Lower leg skin (tissue), 4 donors: Measurements from ENCODE around the gene SETD3. TPM values are rescaled to one million over a fixed set of nuclear protein-coding genes. Genes with fewer than 3 reads are reported as not detected.

Source experiments
- DNase-seq, 2 donors: peaks; one replicate each; pipeline ENCODE4 v3.0.0-alpha.2; 2019; ENCODE audit warnings: low spot score in 2 of 2
- H3K4me3 ChIP-seq: fragments of 200-600 bp; sonication (generic); 2 replicates; pipeline ENCODE4 v1.5.1; 2017; ENCODE audit warnings: mild to moderate bottlenecking, low read depth; ENCODE audit not compliant: poor library complexity, severe bottlenecking
- POLR2A ChIP-seq, 2 donors: fragments of 450-650 bp; IDR thresholded peaks; one replicate each; pipeline ENCODE4 v1.6.1; 2016 to 2017; ENCODE audit warnings: antibody characterized with exemption in 2 of 2, mild to moderate bottlenecking in 1 of 2, moderate library complexity in 1 of 2
- WGBS, 2 donors: methylation state at CpG; one replicate each; pipeline ENCODE4 v1.1.5; 2018; 5-methylcytosine and 5-hydroxymethylcytosine counted together
- intact Hi-C: fragments of 100-400 bp; cut with DNase I; formaldehyde crosslinking; loops from one replicate; pipeline ENCODE4 v1.15.0; 2023; ENCODE audit warnings: low total_unique reads
- total RNA-seq, 4 donors: library from RNA; depleted of rRNA; stranded (reverse); fragments of >200 nt; gene quantifications; one replicate each; pipeline ENCODE4 v1.1.0, GENCODE V29; 2016
- TF ChIP-seq, protein P1 (sequence below), 3 donors: fragments of 450-650 bp; IDR thresholded peaks; one replicate each; pipeline ENCODE4 v1.5.1; 2016; ENCODE audit warnings: antibody characterized with exemption in 3 of 3, mild to moderate bottlenecking in 3 of 3, moderate library complexity in 2 of 3

SETD3 gene
- total RNA-seq, 4 donors from 2014 or later, result 36.8 to 62.5 (median 47.6) TPM

DNA sequence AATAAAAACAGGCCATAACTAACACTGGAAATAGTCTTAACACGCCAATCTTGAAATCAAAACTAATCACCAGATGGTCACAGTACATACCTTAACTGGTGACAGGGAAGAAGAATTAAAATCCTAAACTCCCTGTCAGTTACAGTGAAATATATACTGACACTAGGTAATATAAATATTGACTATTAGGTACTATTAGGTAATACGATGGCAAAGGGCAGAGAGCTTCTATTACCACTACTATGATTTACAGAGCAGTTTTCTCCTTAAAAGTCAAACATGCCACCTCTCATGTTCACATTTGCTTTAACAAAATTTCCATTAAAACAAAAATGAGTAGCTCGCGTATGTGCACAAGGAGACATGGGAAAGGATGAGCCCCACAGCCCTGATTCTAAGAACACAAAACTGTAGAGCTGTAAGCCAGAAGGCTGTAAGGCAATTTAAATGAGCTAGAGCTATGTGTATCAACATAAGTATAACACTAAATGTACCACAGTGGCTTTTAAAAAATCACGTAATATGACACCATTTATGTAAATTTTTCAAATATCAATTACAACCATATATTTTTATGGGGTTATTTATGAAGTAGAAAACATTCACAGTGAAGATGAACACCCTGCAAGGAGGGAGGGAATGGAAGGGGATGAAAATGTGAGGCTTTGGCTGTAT is 19.1 kb downstream of the SETD3 start:
- no peak for DNase-seq
- intact Hi-C loops, result no loop called here
- 94 to 97% methylated on average over 5 of the region's 5 CpGs for WGBS, 2 donors
- no peak overlapping the region for H3K4me3 ChIP-seq
- TF ChIP-seq, protein P1, sequence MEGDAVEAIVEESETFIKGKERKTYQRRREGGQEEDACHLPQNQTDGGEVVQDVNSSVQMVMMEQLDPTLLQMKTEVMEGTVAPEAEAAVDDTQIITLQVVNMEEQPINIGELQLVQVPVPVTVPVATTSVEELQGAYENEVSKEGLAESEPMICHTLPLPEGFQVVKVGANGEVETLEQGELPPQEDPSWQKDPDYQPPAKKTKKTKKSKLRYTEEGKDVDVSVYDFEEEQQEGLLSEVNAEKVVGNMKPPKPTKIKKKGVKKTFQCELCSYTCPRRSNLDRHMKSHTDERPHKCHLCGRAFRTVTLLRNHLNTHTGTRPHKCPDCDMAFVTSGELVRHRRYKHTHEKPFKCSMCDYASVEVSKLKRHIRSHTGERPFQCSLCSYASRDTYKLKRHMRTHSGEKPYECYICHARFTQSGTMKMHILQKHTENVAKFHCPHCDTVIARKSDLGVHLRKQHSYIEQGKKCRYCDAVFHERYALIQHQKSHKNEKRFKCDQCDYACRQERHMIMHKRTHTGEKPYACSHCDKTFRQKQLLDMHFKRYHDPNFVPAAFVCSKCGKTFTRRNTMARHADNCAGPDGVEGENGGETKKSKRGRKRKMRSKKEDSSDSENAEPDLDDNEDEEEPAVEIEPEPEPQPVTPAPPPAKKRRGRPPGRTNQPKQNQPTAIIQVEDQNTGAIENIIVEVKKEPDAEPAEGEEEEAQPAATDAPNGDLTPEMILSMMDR (IDR thresholded peaks at IDR 0.05), result no peak

DNA sequence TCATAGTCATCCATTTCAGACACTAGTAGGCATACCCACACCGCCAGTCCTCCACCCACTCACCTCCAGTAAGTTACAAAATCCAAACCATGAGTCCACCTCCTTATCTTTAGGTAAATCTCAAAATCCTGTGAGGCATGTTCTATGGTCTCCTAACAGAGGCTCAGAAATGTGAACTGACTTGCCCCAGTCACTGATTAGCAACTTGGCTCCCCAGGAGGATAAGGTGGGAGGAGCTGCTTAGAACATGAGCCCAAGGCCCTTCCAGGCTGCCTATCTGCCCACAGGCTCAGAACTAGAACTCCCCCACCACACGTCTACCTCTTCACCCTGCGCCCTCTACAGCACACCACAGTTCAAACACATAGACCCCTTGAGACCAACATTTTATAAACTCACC is 19.9 kb downstream of the SETD3 start:
- intact Hi-C loops, result no loop called here
- TF ChIP-seq, protein P1 (IDR thresholded peaks at IDR 0.05), result no peak
- TF ChIP-seq POLR2A (IDR thresholded peaks at IDR 0.05), result no peak
- 63 to 86% methylated on average over 3 of the region's 3 CpGs for WGBS, 2 donors

DNA sequence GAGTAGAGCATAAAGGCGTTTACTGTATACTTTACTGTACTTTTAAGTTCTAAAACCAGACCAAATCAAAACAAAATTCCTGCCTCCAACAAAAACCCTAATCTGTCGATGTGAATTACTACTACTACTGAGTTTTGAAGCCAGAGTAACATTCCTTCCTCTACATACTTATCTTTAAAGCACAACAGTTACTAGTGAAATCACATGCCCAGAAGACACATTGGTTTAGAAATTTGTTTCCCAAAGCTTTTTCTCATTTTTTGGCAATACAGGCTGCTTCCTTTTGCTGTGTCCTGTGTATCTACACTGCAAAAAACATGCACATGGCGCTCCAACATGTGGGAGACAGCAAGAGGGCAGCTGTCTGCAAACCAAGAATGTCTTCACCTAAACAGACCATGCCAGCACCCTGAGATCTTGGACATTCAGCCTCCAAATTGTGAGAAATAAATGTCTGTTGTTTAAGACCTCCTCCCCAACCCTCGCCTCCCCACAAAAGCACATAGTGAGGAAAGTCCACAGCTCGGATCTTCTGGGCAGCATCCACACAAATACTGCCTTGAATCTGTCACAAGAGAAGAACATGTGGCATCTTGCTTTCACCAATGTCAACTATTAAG is 21.1 kb downstream of the SETD3 start:
- DNase-seq, result no peak
- H3K4me3 ChIP-seq, result no peak overlapping the region
- WGBS, 2 donors, result 77 to 83% methylated on average over 5 of the region's 5 CpGs
- TF ChIP-seq POLR2A (IDR thresholded peaks at IDR 0.05), result no peak
- TF ChIP-seq, protein P1 (IDR thresholded peaks at IDR 0.05), result no peak
- intact Hi-C loops, result no loop called here

More for the DNA sequence above, 19.9 kb downstream of the SETD3 start:
- H3K4me3 ChIP-seq, result no peak overlapping the region
- no peak for DNase-seq

- DNase-seq, result no peak
- intact Hi-C loops, result no loop called here
- no peak for TF ChIP-seq POLR2A (IDR thresholded peaks at IDR 0.05)
- TF ChIP-seq, protein P1 (IDR thresholded peaks at IDR 0.05), result no peak
- whole genome bisulfite sequencing, 2 donors, result 61 to 73% methylated on average over 3 of the region's 3 CpGs
- no peak overlapping the region for H3K4me3 ChIP-seq
Measured at GRCh38 chr14:99454246-99454645, 26.4 kb downstream of the SETD3 start.

GRCh38 chr14:99452968-99453367 is 27.7 kb downstream of the SETD3 start:
- no peak for DNase-seq
- intact Hi-C loops, result no loop called here
- H3K4me3 ChIP-seq, result no peak overlapping the region
- 86 to 91% methylated on average over 4 of the region's 4 CpGs for WGBS, 2 donors
- TF ChIP-seq, protein P1 (IDR thresholded peaks at IDR 0.05), result no peak
- no peak for TF ChIP-seq POLR2A (IDR thresholded peaks at IDR 0.05)
